Measurements from ENCODE around the gene NDST1.

The NDST1 gene

DNA sequence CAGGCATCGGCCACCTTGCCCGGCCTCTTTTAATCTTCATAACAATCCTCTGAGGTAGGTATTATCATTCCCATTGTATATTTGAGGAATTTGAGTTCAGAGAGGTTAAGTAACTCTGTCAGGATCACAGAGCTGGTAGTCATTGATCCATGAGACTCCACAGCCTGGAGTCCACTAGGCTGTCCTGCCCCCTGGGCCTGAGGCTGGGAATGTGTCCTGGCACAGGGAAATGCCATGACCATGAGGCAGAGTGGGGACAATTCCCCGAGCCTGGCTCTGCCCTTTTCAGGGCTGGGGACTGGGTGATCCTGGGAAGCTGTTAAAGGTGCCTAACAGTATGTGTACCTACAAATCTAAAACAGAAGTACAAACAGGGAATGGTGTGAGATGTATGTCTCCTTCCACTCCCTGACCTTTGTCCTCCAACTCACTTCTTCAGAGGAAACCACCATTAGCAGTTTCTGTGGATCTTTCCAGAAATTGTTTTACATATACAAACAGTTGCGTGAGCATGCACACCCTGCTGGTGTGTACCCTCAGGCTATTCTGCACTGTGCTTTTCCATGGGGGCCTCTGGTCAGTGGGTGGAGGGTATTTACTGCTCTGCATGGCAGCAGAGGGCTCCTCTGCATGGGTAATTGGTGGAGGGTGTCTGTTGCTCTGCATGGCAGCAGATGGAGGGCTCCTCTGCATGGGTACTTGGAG, 53.8 kb downstream of the NDST1 start:
- H3K4me3 ChIP-seq (ENCODE audit: low read depth, low read length), result no peak overlapping the region

DNA sequence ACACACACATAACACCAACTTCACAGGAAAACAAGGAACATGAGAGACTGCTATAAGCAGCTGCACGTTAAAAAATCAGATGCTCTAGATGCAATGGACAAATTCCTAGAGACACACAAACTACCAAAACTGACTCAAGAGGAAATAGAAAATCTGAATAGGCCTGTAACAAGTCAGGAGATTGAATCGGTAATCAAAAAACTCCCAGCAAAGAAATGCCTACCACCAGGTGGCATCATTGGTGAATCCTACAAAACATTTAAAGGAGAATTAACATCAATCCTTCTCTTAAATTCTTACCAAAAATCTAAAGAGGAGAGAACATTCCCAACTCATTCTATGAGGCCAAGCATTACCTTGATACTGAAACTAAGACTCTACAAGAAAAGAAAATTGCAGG, 54.9 kb downstream of the NDST1 start:
- no peak overlapping the region for H3K4me3 ChIP-seq (ENCODE audit: low read depth, low read length)

DNA sequence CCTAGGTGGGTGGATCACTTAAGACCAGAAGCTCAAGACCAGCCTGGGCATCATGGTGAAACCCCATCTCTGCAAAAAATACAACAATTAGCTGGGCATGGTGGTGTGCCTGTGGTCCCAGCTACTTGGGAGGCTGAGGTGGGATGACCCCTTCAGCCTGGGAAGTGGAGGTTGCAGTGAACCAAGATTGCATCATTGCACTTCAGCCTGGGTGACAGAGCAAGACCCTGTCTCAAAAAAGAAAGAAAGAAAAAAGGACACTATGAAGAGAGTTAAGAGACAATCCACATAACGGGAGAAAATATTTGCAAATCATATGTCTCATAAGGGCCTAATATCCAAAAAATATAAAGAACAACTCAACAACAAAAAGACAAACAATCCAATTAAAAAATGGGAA, 57.9 kb downstream of the NDST1 start:
- H3K4me3 ChIP-seq (ENCODE audit: low read depth, low read length), result no peak overlapping the region

GRCh38 chr5:150567031-150567717, 59.2 kb downstream of the NDST1 start:
- H3K4me3 ChIP-seq (ENCODE audit: low read depth, low read length), result no peak overlapping the region

GRCh38 chr5:150568663-150569062, 60.7 kb downstream of the NDST1 start:
- no peak overlapping the region for H3K4me3 ChIP-seq (ENCODE audit: low read depth, low read length)

GRCh38 chr5:150570333-150570732, 62.4 kb downstream of the NDST1 start:
- no peak overlapping the region for H3K4me3 ChIP-seq (ENCODE audit: low read depth, low read length)

DNA sequence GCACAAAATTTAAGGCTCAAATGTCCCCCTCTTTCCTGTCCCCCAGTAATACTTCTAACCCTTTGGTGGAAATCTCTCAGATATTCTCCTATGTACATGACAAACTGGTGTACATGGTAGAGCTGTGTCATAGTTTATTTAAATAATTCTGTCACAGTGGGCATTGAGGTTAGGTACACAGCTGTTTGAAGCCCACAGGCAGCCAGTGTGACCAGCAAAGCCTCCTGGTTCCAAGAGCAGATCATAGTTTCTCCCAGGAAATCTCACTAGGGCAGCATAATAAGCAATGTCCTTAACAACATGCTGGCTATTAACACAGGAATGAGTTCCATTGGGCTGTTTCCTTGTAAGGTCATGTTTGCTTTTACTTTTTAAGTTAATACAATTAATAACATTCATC, 63.9 kb downstream of the NDST1 start:
- H3K4me3 ChIP-seq (ENCODE audit: low read depth, low read length), result no peak overlapping the region

- no peak overlapping the region for H3K4me3 ChIP-seq (ENCODE audit: low read depth, low read length)
These were observed 65.3 kb downstream of the NDST1 start for GRCh38 chr5:150573216-150573615.

- no peak overlapping the region for H3K4me3 ChIP-seq (ENCODE audit: low read depth, low read length)
These were observed 66.2 kb downstream of the NDST1 start for GRCh38 chr5:150573867-150574817.

DNA sequence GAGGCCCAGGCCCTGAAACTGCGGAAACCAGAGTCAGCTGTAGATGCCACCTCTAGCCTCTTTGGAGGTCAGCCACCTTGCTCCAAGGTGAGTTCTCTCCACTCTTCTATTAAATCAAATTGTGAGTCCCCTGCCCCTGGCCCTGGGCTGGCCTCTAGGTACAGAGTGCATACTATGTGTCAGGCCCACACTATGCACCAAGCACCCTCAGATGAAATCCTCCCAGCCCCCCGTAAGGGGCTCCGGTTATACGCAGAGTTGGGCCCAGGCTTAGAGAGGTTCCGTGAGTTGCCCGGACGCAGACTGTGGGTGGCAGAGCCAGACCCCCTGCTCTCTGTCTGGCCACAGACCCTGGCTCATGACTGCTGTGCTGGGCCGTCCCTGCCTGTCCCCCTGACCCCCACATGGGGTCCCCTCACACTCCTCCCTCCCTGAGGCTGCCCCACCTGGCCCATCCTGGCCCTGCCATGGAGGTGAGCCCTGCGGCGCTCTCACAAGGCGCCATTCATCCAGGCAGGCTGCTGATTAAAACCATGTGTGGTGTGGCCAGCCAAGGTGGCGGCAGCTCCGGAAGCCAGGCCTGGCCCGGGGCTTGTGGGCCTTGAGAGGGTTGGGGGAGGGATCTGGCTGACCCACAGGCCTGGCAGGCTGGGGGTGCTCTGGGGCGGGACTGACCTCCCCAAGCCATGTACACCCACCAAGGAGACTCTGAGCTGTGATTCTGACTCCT, 67.1 kb downstream of the NDST1 start:
- no peak overlapping the region for H3K4me3 ChIP-seq (ENCODE audit: low read depth, low read length)

GRCh38 chr5:150575745-150576448, 68.0 kb downstream of the NDST1 start:
- no peak overlapping the region for H3K4me3 ChIP-seq (ENCODE audit: low read depth, low read length)

DNA sequence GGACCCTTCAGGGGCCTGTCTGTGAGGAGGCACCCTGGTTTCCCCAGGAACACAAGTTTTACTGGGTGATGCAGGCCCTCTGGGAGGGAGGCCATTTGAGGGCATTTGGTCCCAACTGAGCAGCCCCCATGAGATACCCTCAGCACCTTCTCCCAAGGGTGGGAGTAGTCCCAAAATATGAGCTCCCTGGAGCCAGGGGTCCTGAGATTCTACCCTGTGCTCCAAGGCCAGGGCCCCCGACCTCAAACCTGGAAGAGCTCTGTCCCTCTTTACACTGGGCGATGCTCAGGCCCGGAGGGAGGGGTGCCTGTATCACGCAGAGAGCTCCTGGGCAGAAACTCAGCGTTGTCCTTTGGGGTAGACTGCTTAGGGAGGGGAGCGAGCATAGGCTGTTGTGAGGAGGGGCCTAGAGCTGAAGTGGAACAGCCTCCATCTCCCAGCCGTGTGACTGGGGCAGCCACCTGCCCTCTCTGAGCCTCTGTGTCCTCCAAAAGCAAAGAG, 68.6 kb downstream of the NDST1 start:
- no peak overlapping the region for H3K4me3 ChIP-seq (ENCODE audit: low read depth, low read length)

- no peak overlapping the region for H3K4me3 ChIP-seq (ENCODE audit: low read depth, low read length)
These were observed 69.6 kb downstream of the NDST1 start for GRCh38 chr5:150577378-150578139.

DNA sequence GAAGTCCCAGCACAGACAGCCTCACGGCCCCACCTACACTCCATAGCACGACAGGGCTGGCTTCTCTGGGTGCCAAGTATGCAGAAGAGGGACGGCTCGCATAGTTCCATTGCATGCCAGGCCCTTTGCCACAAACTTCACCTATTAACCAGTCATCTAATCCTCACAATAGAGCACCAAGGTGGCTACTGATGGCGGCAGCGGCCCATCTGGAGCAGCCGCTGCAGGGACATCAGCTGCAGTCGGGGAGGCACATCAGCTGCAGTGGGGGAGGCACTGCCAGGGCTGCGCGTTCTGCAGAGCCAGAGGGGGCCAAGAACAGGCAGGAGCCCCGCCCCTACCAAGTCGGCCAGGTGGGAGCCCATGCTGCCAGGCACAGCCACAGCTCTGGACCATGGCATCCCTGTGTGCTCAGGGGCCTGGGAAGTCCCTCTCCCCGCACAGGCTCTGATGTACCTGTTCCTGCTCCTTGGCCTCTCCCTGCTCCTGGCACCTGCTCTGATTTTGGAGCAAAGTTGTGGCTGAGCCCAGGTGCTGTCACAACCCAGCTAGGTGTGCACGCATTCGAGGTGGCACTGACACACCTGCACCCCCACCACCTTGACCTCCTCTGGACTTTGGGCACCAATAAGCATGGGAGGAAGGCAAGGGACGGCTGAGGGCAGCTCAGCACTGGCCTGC, 71.0 kb downstream of the NDST1 start:
- no peak overlapping the region for H3K4me3 ChIP-seq (ENCODE audit: low read depth, low read length)

DNA sequence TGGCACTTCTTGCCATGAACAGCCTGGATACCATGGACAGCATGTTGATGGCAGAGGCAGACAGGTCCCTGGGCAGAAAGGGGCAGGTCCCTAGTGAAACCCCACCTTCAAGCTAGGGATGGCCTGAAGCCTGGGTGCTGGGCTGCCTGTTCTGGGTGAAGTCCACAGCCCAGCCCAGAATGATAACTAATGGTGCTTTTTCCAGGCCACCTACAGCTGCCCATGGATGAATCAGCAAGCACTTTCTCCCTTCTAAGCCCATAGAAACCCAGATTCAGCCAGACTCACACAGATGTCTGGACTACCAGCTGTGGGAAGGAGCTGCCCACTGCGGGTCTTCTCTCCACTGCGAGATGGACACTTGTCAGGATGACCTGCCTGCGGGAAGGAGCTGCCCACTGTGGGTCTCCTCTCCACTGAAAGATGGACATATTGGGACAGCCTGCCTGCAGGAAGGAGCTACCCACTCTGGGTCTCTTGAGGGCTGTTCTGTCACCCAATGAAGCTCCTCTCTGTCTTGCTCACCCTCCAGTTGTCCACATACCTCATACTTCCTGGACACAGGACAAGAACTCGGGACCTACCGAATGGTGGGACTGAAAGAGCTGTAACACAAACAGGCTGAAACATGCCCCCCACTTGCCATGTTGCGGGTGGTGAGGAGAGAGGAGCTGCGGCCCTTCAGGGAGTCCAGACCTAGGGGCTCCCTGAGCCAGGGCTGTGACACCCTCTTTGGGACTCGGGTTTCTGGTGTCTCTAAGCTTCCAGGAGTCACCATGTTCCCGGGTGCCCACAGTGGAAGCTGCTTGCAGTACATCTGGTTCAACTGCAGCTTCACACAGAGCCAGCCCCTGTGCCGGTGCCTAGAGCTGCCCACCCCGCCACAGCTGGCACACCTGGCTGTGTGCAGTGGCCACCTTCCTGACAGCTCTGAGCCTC, 71.8 kb downstream of the NDST1 start:
- H3K4me3 ChIP-seq (ENCODE audit: low read depth, low read length), result no peak overlapping the region

- H3K4me3 ChIP-seq (ENCODE audit: low read depth, low read length), result no peak overlapping the region
These were observed 73.0 kb downstream of the NDST1 start for GRCh38 chr5:150580917-150581316.

GRCh38 chr5:150582241-150583109, 74.5 kb downstream of the NDST1 start:
- no peak overlapping the region for H3K4me3 ChIP-seq (ENCODE audit: low read depth, low read length)
